GM19328 (cell line): Measurements from ENCODE around the gene CRYBB2.
"Not testable (repeated sequence)": the region's sequence is repeated elsewhere in the genome, so short reads cannot be mapped to it uniquely, and the experiment has no call there.

Experiments
- ATAC-seq: cut with Tn5 transposase; IDR thresholded peaks from one replicate; pipeline ENCODE4 v1.9.1; 2021; ENCODE audit warnings: mild to moderate bottlenecking, moderate library complexity; ENCODE audit not compliant: unreplicated experiment

CRYBB2 gene

GRCh38 chr22:25219211-25219689 is at the start of gene CRYBB2:
Gene CRYBB2 (plus strand): TSS chr22:25219639. CDS start chr22:25221430, 1,791 bp downstream.
- ATAC-seq = no peak

- no peak for ATAC-seq
Observed at GRCh38 chr22:25170426-25170980, 48.9 kb upstream of the CRYBB2 start.

DNA sequence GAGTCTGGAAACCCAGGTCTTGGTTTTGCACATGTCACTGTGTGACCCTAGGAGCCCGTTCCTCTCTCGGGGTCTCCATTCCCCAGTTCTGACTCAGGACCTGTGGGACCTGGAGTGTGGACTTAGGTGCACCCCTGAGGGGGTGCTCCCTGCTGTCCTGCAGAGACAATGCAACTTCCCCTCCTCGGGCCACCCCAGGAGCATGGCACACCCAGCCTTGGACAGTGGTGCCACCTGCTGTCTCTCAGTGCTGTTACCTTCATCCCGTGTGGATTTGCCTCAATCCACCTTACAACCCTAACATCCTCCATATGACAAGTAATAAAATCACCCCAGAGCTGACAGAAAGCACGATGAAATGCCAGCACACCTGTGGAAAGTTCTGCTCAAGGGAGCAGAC is 47.3 kb upstream of the CRYBB2 start:
- no peak for ATAC-seq

DNA sequence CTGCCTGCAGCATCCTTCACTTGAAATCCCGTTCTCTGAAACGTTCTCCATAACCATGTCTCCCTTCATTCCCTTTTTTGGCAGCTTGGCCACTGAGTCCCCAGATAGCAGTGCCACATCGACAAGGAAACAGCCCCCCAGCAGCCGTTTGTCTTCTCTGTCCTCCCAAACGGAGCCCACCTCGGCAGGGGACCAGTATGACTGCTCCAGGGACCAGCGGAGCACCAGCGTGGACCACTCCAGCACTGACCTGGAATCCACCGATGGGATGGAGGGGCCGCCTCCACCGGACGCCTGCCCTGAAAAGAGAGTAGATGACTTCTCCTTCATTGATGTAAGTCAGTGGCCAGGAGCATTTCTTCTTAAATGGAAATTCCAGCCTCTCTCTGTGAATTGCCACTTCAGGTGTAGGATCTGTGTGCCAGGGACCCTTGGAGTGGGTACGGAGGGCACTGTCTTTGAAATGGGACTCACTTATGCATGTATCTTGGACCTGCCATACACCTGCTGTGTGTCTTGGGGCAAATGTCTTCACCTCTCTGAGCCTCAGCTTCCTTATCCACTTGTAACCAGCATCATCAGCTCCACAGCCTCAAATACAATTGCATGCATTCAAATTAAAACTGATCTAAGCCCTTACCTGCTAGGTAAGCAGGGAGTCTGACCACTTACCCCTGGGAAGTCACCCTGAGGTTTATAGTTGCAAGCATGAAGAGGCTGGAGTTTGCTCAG is 45.1 kb upstream of the CRYBB2 start:
- no peak for ATAC-seq

GRCh38 chr22:25174888-25175411 is 44.5 kb upstream of the CRYBB2 start:
- no peak for ATAC-seq

DNA sequence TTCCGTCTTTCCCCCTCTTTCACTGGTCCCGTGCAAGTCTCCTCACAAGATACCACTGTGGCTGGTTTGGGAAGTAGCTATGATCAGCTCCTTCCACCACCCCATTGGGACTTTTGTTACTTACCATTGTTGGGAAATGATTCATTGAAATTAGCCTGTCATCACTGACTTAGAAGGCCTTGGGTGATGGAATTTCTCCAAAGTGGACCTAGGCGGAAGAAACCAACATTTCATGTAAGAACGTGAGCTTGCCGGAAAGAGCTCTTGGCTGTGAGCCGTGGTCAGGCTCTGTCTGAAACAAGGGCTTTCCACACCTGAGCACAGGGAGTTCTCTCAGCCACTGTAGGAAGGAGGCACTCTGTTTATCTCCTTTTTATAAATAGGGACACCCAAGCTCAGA is 43.3 kb upstream of the CRYBB2 start:
- ATAC-seq = no peak

DNA sequence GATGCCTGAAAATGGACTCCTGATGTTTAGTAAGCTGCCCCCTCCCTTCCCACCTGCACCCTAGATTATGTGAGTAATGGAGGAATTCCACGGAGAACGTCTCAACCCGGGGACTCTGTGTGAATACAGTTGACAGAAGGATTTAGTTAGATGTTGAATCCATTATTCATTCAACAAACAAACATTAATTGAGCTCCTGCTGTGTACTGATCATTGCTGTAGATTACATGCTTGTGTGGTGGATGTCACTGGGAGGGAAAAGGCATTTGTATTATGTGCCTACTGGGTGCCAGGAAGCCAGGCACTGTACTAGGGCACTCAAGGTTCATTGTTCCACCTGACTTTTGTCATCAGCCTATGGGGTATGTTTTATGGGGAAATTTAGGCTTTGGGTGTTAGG is 42.6 kb upstream of the CRYBB2 start:
- no peak for ATAC-seq

GRCh38 chr22:25177226-25177625 is 42.2 kb upstream of the CRYBB2 start:
- ATAC-seq = no peak

GRCh38 chr22:25177895-25178294 is 41.5 kb upstream of the CRYBB2 start:
- no peak for ATAC-seq

- ATAC-seq = not testable (repeated sequence)
Observed at GRCh38 chr22:25178348-25178747, 41.1 kb upstream of the CRYBB2 start.

GRCh38 chr22:25178869-25179631 is 40.4 kb upstream of the CRYBB2 start:
- ATAC-seq = not testable (repeated sequence)

GRCh38 chr22:25182131-25183110 is 37.0 kb upstream of the CRYBB2 start:
- no peak for ATAC-seq

DNA sequence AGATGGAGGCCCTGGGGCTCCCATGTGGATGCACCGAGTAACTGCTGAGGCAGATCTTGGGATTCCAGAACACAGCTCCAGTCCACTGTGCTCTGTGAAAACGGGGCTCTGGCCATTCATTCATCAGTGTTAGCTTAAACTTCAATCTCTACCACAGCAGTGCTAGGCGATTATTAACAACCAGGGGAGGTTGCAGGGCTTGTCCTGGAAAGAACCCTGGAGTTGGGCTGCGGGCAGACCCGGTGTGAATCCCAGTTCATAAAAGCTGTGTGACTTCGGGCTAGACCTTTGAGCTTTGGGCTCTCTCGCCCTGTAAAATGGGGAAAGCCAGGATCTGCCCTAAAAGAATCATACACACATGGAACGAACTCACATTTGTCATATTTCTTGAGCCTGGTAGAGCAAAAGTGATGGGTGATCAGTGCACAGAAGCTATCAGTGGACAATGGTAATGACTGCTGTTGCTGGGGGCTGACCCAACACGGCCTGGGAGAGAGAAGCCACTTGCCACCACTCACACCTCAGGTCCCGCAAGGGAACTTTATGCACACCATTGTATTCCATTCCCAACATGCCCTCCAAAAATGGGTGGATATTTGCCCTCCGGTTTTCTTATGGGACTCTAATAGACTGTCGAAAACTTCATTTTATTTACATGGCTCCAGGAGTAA is 35.4 kb upstream of the CRYBB2 start:
- no peak for ATAC-seq

- ATAC-seq = no peak
Observed at GRCh38 chr22:25186140-25186539, 33.3 kb upstream of the CRYBB2 start.

DNA sequence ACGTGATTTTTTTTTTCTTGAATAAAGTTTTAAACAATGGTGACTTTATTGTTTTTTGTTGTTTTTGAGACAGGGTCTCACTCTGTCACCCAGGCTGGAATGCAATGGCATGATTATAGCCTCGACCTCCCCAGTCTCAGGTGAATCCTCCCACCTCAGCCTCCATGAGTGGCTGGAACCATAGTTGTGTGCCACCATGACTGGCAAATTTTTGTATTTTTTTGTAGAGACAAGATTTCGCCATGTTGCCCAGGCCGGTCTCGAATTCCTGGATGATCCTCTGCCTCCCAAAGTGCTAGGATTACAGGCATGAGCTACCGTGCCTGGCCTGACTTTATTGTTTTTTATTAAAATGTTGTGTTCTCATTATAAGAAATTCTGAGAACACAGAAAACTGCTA is 32.0 kb upstream of the CRYBB2 start:
- no peak for ATAC-seq

DNA sequence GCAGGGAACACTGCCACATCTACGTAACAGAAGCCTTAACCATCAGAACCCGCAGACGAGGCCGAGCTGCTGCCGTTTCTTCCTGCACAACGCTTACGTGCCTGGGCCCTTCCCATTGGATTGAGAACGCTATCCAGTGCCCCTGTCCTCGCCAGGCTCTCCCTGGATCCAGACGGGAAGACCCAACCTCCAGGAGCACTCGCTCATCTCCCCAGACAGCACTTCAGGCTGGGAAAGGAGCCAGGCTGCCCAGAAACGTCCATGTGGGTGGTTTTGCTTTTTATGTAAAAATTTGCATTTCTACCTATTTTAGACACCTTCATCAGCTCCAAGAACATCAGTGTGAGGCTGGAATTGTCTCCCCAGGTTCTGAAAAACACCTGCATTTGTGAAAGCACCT is 27.0 kb upstream of the CRYBB2 start:
- no peak for ATAC-seq

- ATAC-seq = no peak
Observed at GRCh38 chr22:25193130-25193529, 26.3 kb upstream of the CRYBB2 start.

DNA sequence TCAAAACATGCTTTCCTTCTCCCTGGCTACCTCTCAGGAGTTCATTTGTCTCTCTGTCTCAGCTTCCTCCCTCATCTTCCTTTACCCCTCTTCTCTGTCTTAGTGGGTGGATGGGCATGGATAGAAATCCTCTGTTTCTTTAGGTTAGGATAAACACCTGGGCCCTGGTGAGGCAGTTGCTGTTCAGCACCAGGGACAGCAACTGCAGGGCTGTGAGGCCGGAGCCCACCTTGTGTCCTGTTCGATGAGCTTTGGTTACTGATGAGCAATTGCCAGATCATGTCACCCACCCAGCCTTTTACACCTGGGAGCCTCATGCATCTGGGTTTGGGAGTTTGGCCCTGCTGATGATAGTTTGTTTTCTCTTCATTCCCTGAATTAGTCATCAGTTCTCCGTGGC is 25.9 kb upstream of the CRYBB2 start:
- no peak for ATAC-seq

DNA sequence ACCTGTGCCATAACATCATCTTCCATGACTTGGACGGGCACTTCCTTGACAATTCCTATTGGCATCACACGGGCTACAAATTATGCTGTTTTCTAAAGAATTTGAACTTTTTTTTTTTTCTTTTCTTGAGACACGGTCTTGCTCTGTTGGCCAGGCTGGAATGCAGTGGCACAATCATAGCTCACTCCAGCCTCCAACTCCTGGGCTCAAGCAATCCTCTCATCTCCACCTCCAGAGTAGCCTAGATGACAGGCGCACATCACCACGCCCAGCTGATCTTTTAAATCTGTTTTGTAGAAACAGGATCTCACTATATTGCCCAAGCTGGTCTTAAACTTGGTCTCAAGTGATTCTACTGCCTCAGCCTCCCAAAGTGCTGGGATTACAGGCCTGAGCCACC is 23.1 kb upstream of the CRYBB2 start:
- no peak for ATAC-seq

GRCh38 chr22:25197340-25197739 is 22.1 kb upstream of the CRYBB2 start:
- ATAC-seq = no peak
